GM23338 (cell line): ENCODE measurements around the gene UNC79. TPM values are rescaled to one million over a fixed set of nuclear protein-coding genes. Genes with fewer than 3 reads are reported as not detected.

Source experiments
- ATAC-seq: fragments of 200-7000 bp; cut with Tn5 transposase; 3 replicates; pipeline ENCODE4 v1.9.1; 2020
- DNase-seq: peaks from one replicate; pipeline ENCODE4 v3.0.0-alpha.2; 2015; ENCODE audit warnings: low spot score
- H2AFZ ChIP-seq: fragments of 200-600 bp; sonication (generic); 2 replicates; pipeline ENCODE4 v1.8.0; 2016; ENCODE audit warnings: antibody characterized with exemption, mild to moderate bottlenecking, moderate library complexity
- H3F3A ChIP-seq: fragments of 200-600 bp; sonication (generic); replicated peaks from 2 replicates; pipeline ENCODE4 v1.8.0; 2017; ENCODE audit warnings: antibody characterized with exemption, mixed run types, low read depth
- H3K27ac ChIP-seq: fragments of 200-600 bp; sonication (generic); 2 replicates; pipeline ENCODE4 v1.6.1; 2016; ENCODE audit warnings: low read depth
- H3K27me3 ChIP-seq: fragments of 200-600 bp; sonication (generic); 2 replicates; pipeline ENCODE4 v1.8.0; 2016; ENCODE audit warnings: mild to moderate bottlenecking, mixed run types, moderate library complexity; ENCODE audit not compliant: insufficient read depth
- H3K36me3 ChIP-seq: fragments of 200-600 bp; sonication (generic); 2 replicates; pipeline ENCODE4 v1.8.0; 2016; ENCODE audit warnings: mild to moderate bottlenecking; ENCODE audit not compliant: insufficient read depth
- H3K4me1 ChIP-seq: fragments of 200-600 bp; sonication (generic); 2 replicates; pipeline ENCODE4 v1.8.0; 2016; ENCODE audit warnings: mild to moderate bottlenecking, moderate library complexity; ENCODE audit not compliant: insufficient read depth
- H3K4me2 ChIP-seq: fragments of 200-600 bp; sonication (generic); 2 replicates; pipeline ENCODE4 v1.7.1; 2017; ENCODE audit warnings: mixed run types
- H3K4me3 ChIP-seq: fragments of 200-600 bp; sonication (generic); 2 replicates; pipeline ENCODE4 v1.6.1; 2016; ENCODE audit warnings: mixed run types
- H3K79me2 ChIP-seq: fragments of 200-600 bp; sonication (generic); replicated peaks from 2 replicates; pipeline ENCODE4 v1.8.0; 2017; ENCODE audit warnings: mild to moderate bottlenecking; ENCODE audit not compliant: insufficient read depth
- H3K9me2 ChIP-seq: fragments of 200-600 bp; sonication (generic); 2 replicates; pipeline ENCODE4 v1.8.0; 2017; ENCODE audit not compliant: insufficient read depth
- H4K20me1 ChIP-seq: fragments of 200-600 bp; sonication (generic); replicated peaks from 2 replicates; pipeline ENCODE4 v1.8.0; 2017; ENCODE audit warnings: mild to moderate bottlenecking; ENCODE audit not compliant: insufficient read depth
- H3K27ac Mint-ChIP-seq: 2 replicates; pipeline ENCODE4 v1.8.0; 2020; ENCODE audit warnings: inconsistent platforms, mild to moderate bottlenecking, moderate library complexity, mixed read lengths
- H3K27me3 Mint-ChIP-seq: 3 replicates; pipeline ENCODE4 v1.8.0; 2022; ENCODE audit warnings: low read depth, mild to moderate bottlenecking, moderate library complexity, mixed read lengths, inconsistent platforms; ENCODE audit not compliant: insufficient read depth, poor library complexity
- H3K36me3 Mint-ChIP-seq: 3 replicates; pipeline ENCODE4 v1.8.0; 2021; ENCODE audit warnings: low read depth, mild to moderate bottlenecking, inconsistent platforms, moderate library complexity, mixed read lengths
- H3K4me1 Mint-ChIP-seq: 3 replicates; pipeline ENCODE4 v1.8.0; 2020; ENCODE audit warnings: mild to moderate bottlenecking, inconsistent platforms, mixed read lengths
- H3K4me3 Mint-ChIP-seq: 3 replicates; pipeline ENCODE4 v1.8.0; 2021; ENCODE audit warnings: moderate library complexity, mild to moderate bottlenecking, inconsistent platforms, mixed read lengths
- H3K9me3 Mint-ChIP-seq: 3 replicates; pipeline ENCODE4 v1.8.0; 2020; ENCODE audit warnings: moderate library complexity, mild to moderate bottlenecking, inconsistent platforms, mixed read lengths
- CTCF ChIP-seq, 2 experiments: fragments of 200-600 bp in 1 of 2; sonication (generic) in 1 of 2; conservative IDR thresholded peaks; 2 replicates each; pipeline versions ENCODE4 v1.5.1 to v1.6.1; 2016 to 2017; ENCODE audit warnings: antibody characterized with exemption in 2 of 2, low read depth in 2 of 2, mild to moderate bottlenecking in 2 of 2, moderate library complexity in 1 of 2
- ETS1 ChIP-seq: IDR thresholded peaks from 2 replicates; pipeline ENCODE4 v1.6.1; 2016; ENCODE audit warnings: antibody characterized with exemption
- EZH2 ChIP-seq: fragments of 200-600 bp; sonication (generic); IDR thresholded peaks from one replicate; pipeline ENCODE4 v1.8.0; 2017; ENCODE audit warnings: antibody characterized with exemption, mild to moderate bottlenecking, low read depth; ENCODE audit not compliant: unreplicated experiment
- JUNB ChIP-seq: IDR thresholded peaks from one replicate; pipeline ENCODE4 v1.6.1; 2016; ENCODE audit warnings: antibody characterized with exemption; ENCODE audit not compliant: unreplicated experiment
- NANOG ChIP-seq: IDR thresholded peaks from 2 replicates; pipeline ENCODE4 v1.6.1; 2016; ENCODE audit warnings: antibody characterized with exemption, borderline replicate concordance
- POLR2AphosphoS5 ChIP-seq: IDR thresholded peaks from 2 replicates; pipeline ENCODE4 v1.6.1; 2016; ENCODE audit warnings: antibody characterized with exemption, low read depth
- REST ChIP-seq: IDR thresholded peaks from one replicate; pipeline ENCODE4 v1.6.1; 2018; ENCODE audit warnings: antibody characterized with exemption; ENCODE audit not compliant: unreplicated experiment
- STAT1 ChIP-seq: IDR thresholded peaks from one replicate; pipeline ENCODE4 v1.6.1; 2016; ENCODE audit warnings: antibody characterized with exemption; ENCODE audit not compliant: unreplicated experiment
- ZNF114 ChIP-seq: fragments of 250-450 bp; sonication (Bioruptor Pico); IDR thresholded peaks from 2 replicates; pipeline ENCODE4 v1.5.0; 2020; ENCODE audit warnings: mild to moderate bottlenecking, moderate library complexity
- ZNF331 ChIP-seq: fragments of 250-450 bp; sonication (Bioruptor Pico); IDR thresholded peaks from 2 replicates; pipeline ENCODE4 v1.5.0; 2020; ENCODE audit warnings: low read depth, mild to moderate bottlenecking, moderate library complexity
- polyA plus RNA-seq: library from polyadenylated mRNA; unstranded; fragments of >200 nt; fragmentation: Nextera tagmentation; extraction: Ambion mirVana; gene quantifications from 2 replicates; pipeline ENCODE4 v1.2.1, GENCODE V29; 2016
- total RNA-seq: library from RNA; depleted of rRNA; stranded (reverse); fragments of >200 nt; shearing (Covaris generic); gene quantifications from 2 replicates; pipeline ENCODE4 v1.2.3, GENCODE V29; 2014
- TF ChIP-seq, protein P1 (sequence below): fragments of 250-450 bp; sonication (Bioruptor Pico); IDR thresholded peaks from 2 replicates; pipeline ENCODE4 v1.5.0; 2020; ENCODE audit warnings: mild to moderate bottlenecking, moderate library complexity

Gene UNC79
- total and polyA plus RNA-seq, 2 experiments from 2014 or later, result 1.8 to 3.6 TPM

DNA sequence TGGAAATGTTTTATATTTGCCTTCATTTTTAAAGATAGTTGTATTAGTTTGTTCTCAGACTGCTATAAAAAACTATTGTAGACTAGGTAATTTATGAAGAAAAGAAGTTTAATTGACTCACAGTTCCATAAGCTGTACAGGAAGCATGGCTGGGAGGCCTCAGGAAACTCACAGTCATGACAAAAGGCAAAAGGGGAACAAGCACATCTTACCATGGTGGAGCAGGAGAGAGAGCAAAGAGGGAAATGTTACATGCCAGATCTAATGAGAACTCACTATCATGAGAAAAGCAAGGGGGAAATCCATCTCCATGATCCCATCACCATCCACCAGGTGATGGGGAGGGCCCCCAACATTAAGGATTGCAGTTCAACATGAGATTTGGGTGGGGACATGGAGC is 35.5 kb upstream of the UNC79 start:
- H3K4me3 ChIP-seq, result no peak overlapping the region
- H3K4me1 ChIP-seq, result no peaks in the 10 kb centered on the region
- H3K4me1 Mint-ChIP-seq, result no peaks in the 10 kb centered on the region
- no peak overlapping the region for H3K4me2 ChIP-seq
- H3K79me2 ChIP-seq, result no peaks in the 10 kb centered on the region
- no peaks in the 10 kb centered on the region; the same call in 1 of the 3 replicates for H3K9me3 Mint-ChIP-seq
- H2AFZ ChIP-seq, result no peak overlapping the region
- no peak for TF ChIP-seq ETS1
- TF ChIP-seq ZNF331, result no peak
- TF ChIP-seq REST, result no peak
- TF ChIP-seq NANOG, result no peak
- TF ChIP-seq, protein P1, sequence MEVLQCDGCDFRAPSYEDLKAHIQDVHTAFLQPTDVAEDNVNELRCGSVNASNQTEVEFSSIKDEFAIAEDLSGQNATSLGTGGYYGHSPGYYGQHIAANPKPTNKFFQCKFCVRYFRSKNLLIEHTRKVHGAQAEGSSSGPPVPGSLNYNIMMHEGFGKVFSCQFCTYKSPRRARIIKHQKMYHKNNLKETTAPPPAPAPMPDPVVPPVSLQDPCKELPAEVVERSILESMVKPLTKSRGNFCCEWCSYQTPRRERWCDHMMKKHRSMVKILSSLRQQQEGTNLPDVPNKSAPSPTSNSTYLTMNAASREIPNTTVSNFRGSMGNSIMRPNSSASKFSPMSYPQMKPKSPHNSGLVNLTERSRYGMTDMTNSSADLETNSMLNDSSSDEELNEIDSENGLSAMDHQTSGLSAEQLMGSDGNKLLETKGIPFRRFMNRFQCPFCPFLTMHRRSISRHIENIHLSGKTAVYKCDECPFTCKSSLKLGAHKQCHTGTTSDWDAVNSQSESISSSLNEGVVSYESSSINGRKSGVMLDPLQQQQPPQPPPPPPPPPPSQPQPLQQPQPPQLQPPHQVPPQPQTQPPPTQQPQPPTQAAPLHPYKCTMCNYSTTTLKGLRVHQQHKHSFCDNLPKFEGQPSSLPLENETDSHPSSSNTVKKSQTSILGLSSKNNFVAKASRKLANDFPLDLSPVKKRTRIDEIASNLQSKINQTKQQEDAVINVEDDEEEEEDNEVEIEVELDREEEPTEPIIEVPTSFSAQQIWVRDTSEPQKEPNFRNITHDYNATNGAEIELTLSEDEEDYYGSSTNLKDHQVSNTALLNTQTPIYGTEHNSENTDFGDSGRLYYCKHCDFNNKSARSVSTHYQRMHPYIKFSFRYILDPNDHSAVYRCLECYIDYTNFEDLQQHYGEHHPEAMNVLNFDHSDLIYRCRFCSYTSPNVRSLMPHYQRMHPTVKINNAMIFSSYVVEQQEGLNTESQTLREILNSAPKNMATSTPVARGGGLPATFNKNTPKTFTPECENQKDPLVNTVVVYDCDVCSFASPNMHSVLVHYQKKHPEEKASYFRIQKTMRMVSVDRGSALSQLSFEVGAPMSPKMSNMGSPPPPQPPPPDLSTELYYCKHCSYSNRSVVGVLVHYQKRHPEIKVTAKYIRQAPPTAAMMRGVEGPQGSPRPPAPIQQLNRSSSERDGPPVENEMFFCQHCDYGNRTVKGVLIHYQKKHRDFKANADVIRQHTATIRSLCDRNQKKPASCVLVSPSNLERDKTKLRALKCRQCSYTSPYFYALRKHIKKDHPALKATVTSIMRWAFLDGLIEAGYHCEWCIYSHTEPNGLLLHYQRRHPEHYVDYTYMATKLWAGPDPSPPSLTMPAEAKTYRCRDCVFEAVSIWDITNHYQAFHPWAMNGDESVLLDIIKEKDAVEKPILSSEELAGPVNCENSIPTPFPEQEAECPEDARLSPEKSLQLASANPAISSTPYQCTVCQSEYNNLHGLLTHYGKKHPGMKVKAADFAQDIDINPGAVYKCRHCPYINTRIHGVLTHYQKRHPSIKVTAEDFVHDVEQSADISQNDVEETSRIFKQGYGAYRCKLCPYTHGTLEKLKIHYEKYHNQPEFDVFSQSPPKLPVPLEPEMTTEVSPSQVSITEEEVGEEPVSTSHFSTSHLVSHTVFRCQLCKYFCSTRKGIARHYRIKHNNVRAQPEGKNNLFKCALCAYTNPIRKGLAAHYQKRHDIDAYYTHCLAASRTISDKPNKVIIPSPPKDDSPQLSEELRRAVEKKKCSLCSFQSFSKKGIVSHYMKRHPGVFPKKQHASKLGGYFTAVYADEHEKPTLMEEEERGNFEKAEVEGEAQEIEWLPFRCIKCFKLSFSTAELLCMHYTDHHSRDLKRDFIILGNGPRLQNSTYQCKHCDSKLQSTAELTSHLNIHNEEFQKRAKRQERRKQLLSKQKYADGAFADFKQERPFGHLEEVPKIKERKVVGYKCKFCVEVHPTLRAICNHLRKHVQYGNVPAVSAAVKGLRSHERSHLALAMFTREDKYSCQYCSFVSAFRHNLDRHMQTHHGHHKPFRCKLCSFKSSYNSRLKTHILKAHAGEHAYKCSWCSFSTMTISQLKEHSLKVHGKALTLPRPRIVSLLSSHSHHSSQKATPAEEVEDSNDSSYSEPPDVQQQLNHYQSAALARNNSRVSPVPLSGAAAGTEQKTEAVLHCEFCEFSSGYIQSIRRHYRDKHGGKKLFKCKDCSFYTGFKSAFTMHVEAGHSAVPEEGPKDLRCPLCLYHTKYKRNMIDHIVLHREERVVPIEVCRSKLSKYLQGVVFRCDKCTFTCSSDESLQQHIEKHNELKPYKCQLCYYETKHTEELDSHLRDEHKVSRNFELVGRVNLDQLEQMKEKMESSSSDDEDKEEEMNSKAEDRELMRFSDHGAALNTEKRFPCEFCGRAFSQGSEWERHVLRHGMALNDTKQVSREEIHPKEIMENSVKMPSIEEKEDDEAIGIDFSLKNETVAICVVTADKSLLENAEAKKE (CRISPR knock-in tag), result no peak
- TF ChIP-seq ZNF114 (CRISPR knock-in tag), result no peak
- TF ChIP-seq EZH2, result no peak
- no peak for TF ChIP-seq POLR2AphosphoS5
- TF ChIP-seq JUNB, result no peak
- no peak for TF ChIP-seq STAT1
- no peak for TF ChIP-seq CTCF (conservative IDR thresholded peaks at IDR 0.05; ENCODE audit: low read depth in 2 of 2)
- ATAC-seq (no peak), DNase-seq (no peak)
- no peak overlapping the region for H3K4me3 Mint-ChIP-seq
- no peaks in the 10 kb centered on the region for H4K20me1 ChIP-seq
- H3K36me3 Mint-ChIP-seq, result peaks cover 6% of the 10 kb centered on the region; the same call in 1 of the 3 replicates
- no peaks in the 10 kb centered on the region for H3K9me2 ChIP-seq
- H3K27me3 ChIP-seq, result no peaks in the 10 kb centered on the region
- H3K27me3 Mint-ChIP-seq, result peaks cover 2% of the 10 kb centered on the region
- H3K27ac ChIP-seq, result no peak overlapping the region
- H3K27ac Mint-ChIP-seq, result no peak overlapping the region
- no peaks in the 10 kb centered on the region for H3F3A ChIP-seq
- no peaks in the 10 kb centered on the region for H3K36me3 ChIP-seq
